ENCODE results near the gene PPIF.

PPIF gene

GRCh38 chr10:79392020-79392398, 44.7 kb downstream of the PPIF start:
- Histone ChIP-seq H3K79me2 (ENCODE audit: low read length) (no peaks in the 10 kb centered on the region), H3K9ac (ENCODE audit: low read length) (no peak overlapping the region), H3K27ac (ENCODE audit: low read length) (no peak overlapping the region), H3K4me2 (ENCODE audit: low read length) (no peak overlapping the region), H3K9me3 (ENCODE audit: insufficient read depth, low read length) (no peaks in the 10 kb centered on the region), H3K36me3 (replicated peaks; ENCODE audit: low read depth, low read length) (no peaks in the 10 kb centered on the region), H3K4me1 (ENCODE audit: low read length) (peaks cover 10% of the 10 kb centered on the region), H2AFZ (ENCODE audit: low read depth, low read length) (no peak overlapping the region), H3K27me3 (ENCODE audit: low read depth, low read length) (no peaks in the 10 kb centered on the region), H4K20me1 (ENCODE audit: insufficient read depth, low read length) (no peaks in the 10 kb centered on the region), H3K4me3 (ENCODE audit: low read length) (no peak overlapping the region)
- TF ChIP-seq CTCF (IDR thresholded peaks at IDR 0.05; ENCODE audit: low read depth, low read length) (no peak), EZH2phosphoT487 (IDR thresholded peaks at IDR 0.05; ENCODE audit: low read depth) (no peak)

- H3K4me2 ChIP-seq (ENCODE audit: low read length), result no peak overlapping the region
- no peaks in the 10 kb centered on the region for H4K20me1 ChIP-seq (ENCODE audit: insufficient read depth, low read length)
- H3K4me3 ChIP-seq (ENCODE audit: low read length), result no peak overlapping the region
- no peaks in the 10 kb centered on the region for H3K9me3 ChIP-seq (ENCODE audit: insufficient read depth, low read length)
- H3K36me3 ChIP-seq (replicated peaks; ENCODE audit: low read depth, low read length), result no peaks in the 10 kb centered on the region
- no peaks in the 10 kb centered on the region for H3K27me3 ChIP-seq (ENCODE audit: low read depth, low read length)
- TF ChIP-seq CTCF (IDR thresholded peaks at IDR 0.05; ENCODE audit: low read depth, low read length) (no peak), EZH2phosphoT487 (IDR thresholded peaks at IDR 0.05; ENCODE audit: low read depth) (no peak)
- no peak overlapping the region for H3K9ac ChIP-seq (ENCODE audit: low read length)
- H3K27ac ChIP-seq (ENCODE audit: low read length), result no peak overlapping the region
- H2AFZ ChIP-seq (ENCODE audit: low read depth, low read length), result no peak overlapping the region
- H3K4me1 ChIP-seq (ENCODE audit: low read length), result peaks cover 10% of the 10 kb centered on the region
- no peaks in the 10 kb centered on the region for H3K79me2 ChIP-seq (ENCODE audit: low read length)
These were observed 45.4 kb downstream of the PPIF start for GRCh38 chr10:79392506-79393176.

- H3K4me2 ChIP-seq (ENCODE audit: low read length), result no peak overlapping the region
- peaks cover 9% of the 10 kb centered on the region for H3K4me1 ChIP-seq (ENCODE audit: low read length)
- no peaks in the 10 kb centered on the region for H3K36me3 ChIP-seq (replicated peaks; ENCODE audit: low read depth, low read length)
- no peaks in the 10 kb centered on the region for H3K27me3 ChIP-seq (ENCODE audit: low read depth, low read length)
- no peak overlapping the region for H3K9ac ChIP-seq (ENCODE audit: low read length)
- no peaks in the 10 kb centered on the region for H4K20me1 ChIP-seq (ENCODE audit: insufficient read depth, low read length)
- TF ChIP-seq EZH2phosphoT487 (IDR thresholded peaks at IDR 0.05; ENCODE audit: low read depth), result no peak
- no peak for TF ChIP-seq CTCF (IDR thresholded peaks at IDR 0.05; ENCODE audit: low read depth, low read length)
- H3K9me3 ChIP-seq (ENCODE audit: insufficient read depth, low read length), result no peaks in the 10 kb centered on the region
- no peaks in the 10 kb centered on the region for H3K79me2 ChIP-seq (ENCODE audit: low read length)
- no peak overlapping the region for H3K27ac ChIP-seq (ENCODE audit: low read length)
- H3K4me3 ChIP-seq (ENCODE audit: low read length), result no peak overlapping the region
- H2AFZ ChIP-seq (ENCODE audit: low read depth, low read length), result no peak overlapping the region
These were observed 46.1 kb downstream of the PPIF start for GRCh38 chr10:79393221-79393923.

GRCh38 chr10:79393924-79394610, 46.8 kb downstream of the PPIF start:
- Histone ChIP-seq H3K9me3 (ENCODE audit: insufficient read depth, low read length) (no peaks in the 10 kb centered on the region), H3K27ac (ENCODE audit: low read length) (no peak overlapping the region), H2AFZ (ENCODE audit: low read depth, low read length) (no peak overlapping the region), H3K79me2 (ENCODE audit: low read length) (no peaks in the 10 kb centered on the region), H3K4me2 (ENCODE audit: low read length) (no peak overlapping the region), H3K4me3 (ENCODE audit: low read length) (no peak overlapping the region), H3K36me3 (replicated peaks; ENCODE audit: low read depth, low read length) (no peaks in the 10 kb centered on the region), H4K20me1 (ENCODE audit: insufficient read depth, low read length) (no peaks in the 10 kb centered on the region), H3K27me3 (ENCODE audit: low read depth, low read length) (no peaks in the 10 kb centered on the region), H3K4me1 (ENCODE audit: low read length) (peaks cover 2% of the 10 kb centered on the region), H3K9ac (ENCODE audit: low read length) (no peak overlapping the region)
- no peak for TF ChIP-seq EZH2phosphoT487 (IDR thresholded peaks at IDR 0.05; ENCODE audit: low read depth)
- no peak for TF ChIP-seq CTCF (IDR thresholded peaks at IDR 0.05; ENCODE audit: low read depth, low read length)

All from OCI-LY3 (cell line).